Activated CD4-positive, alpha-beta T cell treated with anti-CD3 and anti-CD28 coated beads, Interleukin-2, amount 10 ng/mL, durations not matched to agents 7 days and 5 days (primary cell): ENCODE data around the gene SH3PXD2A. TPM values are rescaled to one million over a fixed set of nuclear protein-coding genes. Genes with fewer than 3 reads are reported as not detected.
A peak's percentile ranks its signal among the peaks of the same experiment; 100 is the strongest.
"Not testable (repeated sequence)": the region's sequence is repeated elsewhere in the genome, so short reads cannot be mapped to it uniquely, and the experiment has no call there.

Source experiments
- CTCF ChIA-PET: fragments of 350-600 bp; sonication (Branson Sonifier 250); formaldehyde crosslinking; loops from one replicate; lab custom pipeline; 2021; ENCODE audit warnings: antibody characterized with exemption; lab: Charles Lee
- POLR2A ChIA-PET: fragments of 350-600 bp; sonication (Branson Sonifier 250); formaldehyde crosslinking; loops from one replicate; lab custom pipeline; 2021; ENCODE audit warnings: antibody characterized with exemption; lab: Charles Lee
- DNase-seq: peaks from one replicate; pipeline ENCODE4 v3.0.0-alpha.2; 2020
- H3K27ac Mint-ChIP-seq: one replicate; pipeline ENCODE4 v1.8.0; 2021; ENCODE audit warnings: mild to moderate bottlenecking, moderate library complexity, mixed read lengths
- H3K27me3 Mint-ChIP-seq: one replicate; pipeline ENCODE4 v1.8.0; 2021; ENCODE audit warnings: mixed read lengths
- H3K36me3 Mint-ChIP-seq: one replicate; pipeline ENCODE4 v1.8.0; 2021; ENCODE audit warnings: low read depth, mixed read lengths
- H3K4me1 Mint-ChIP-seq: one replicate; pipeline ENCODE4 v1.8.0; 2021; ENCODE audit warnings: mixed read lengths
- H3K4me3 Mint-ChIP-seq: one replicate; pipeline ENCODE4 v1.8.0; 2021; ENCODE audit warnings: mild to moderate bottlenecking, moderate library complexity, mixed read lengths
- H3K9me3 Mint-ChIP-seq: one replicate; pipeline ENCODE4 v1.8.0; 2021; ENCODE audit warnings: mixed read lengths
- total RNA-seq, 2 experiments: library from RNA; stranded (reverse); gene quantifications; one replicate each; pipeline ENCODE4 v1.2.3, GENCODE V29; 2021

Gene SH3PXD2A
- total RNA-seq, 2 experiments from 2014 or later, result 11.9 to 12.7 TPM

DNA sequence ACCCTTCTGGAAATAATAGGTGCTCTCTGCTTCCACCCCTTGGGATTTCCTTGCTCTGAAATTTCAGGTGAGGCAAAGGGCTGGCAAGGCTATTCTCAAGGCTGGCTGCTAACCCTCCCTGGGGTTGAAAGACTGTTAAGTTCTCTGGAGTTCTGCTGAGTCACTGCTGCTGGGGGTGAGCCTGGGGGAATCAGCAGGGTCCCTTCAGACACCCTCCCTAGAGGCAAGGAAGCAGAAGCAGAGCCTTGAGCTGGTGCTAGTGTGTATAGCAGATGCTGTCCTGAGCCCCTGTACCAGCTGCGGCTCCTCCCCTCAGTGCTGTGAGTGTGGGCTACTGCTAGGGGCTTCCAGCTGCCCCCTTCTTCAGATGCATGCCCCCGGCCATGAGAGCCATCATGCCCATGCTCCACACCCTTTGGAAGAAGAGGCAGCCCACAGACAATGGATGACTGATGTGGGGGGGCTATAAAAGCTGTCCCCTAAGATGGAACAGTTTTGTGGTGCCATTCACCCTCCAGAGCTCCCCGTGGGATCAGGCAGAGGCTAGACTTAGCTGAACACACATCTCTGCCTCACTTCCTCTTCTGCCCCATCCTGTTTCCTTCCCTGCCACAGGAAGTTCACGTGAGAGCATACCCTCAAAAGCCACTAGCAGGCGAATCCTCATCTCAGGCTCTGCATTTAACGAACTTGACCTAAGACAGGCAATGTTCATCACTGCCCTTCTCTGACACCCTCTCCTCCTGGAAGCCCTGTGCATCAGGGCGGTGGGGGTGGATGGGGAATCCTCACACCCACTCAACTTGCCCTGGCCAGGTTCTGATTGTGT is 91.8 kb downstream of the SH3PXD2A start:
- Mint-ChIP-seq H3K27ac (peak overlapping the region; percentile 77), H3K9me3 (no peaks in the 10 kb centered on the region), H3K4me3 (peak overlapping the region; percentile 4), H3K4me1 (peaks cover 74% of the 10 kb centered on the region), H3K36me3 (peaks cover 2% of the 10 kb centered on the region), H3K27me3 (peaks cover 2% of the 10 kb centered on the region)
- peak; percentile 37 for DNase-seq
- CTCF ChIA-PET, result interaction anchor here (0.8 to 7.5 kb wide), 3 partner anchors 10 to 49 kb away, joined by 3 to 71 read pairs (median 5); no protein-coding TSS in a partner anchor
- POLR2A ChIA-PET, result no interaction called here

DNA sequence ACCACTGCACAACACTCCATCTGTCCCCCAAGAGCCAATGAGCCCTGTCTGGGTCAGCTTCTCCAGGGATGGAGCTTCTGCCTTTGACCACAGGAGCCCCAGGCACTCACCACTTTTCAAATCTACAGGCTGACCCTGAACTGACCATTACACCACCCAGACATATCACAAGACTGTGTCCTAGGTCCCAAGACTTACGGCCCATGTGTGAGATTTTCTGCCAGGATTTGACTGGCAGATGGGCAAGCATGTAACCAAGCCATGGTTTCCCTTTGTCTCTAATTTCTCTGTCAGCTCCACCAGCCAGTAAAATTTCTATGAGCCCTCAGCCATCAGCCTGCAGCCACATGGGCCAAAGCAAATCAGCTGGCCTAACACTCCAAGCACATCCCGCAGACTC is 92.5 kb downstream of the SH3PXD2A start:
- peaks cover 2% of the 10 kb centered on the region for H3K27me3 Mint-ChIP-seq
- peak overlapping the region; percentile 77 for H3K27ac Mint-ChIP-seq
- H3K36me3 Mint-ChIP-seq, result peaks cover 2% of the 10 kb centered on the region
- ChIA-PET CTCF (interaction anchor here (7.5 kb wide), 1 partner anchor 10 kb away, joined by 71 read pairs; no protein-coding TSS in a partner anchor), POLR2A (no interaction called here)
- no peak overlapping the region for H3K4me3 Mint-ChIP-seq
- DNase-seq, result no peak
- peaks cover 74% of the 10 kb centered on the region for H3K4me1 Mint-ChIP-seq
- no peaks in the 10 kb centered on the region for H3K9me3 Mint-ChIP-seq

DNA sequence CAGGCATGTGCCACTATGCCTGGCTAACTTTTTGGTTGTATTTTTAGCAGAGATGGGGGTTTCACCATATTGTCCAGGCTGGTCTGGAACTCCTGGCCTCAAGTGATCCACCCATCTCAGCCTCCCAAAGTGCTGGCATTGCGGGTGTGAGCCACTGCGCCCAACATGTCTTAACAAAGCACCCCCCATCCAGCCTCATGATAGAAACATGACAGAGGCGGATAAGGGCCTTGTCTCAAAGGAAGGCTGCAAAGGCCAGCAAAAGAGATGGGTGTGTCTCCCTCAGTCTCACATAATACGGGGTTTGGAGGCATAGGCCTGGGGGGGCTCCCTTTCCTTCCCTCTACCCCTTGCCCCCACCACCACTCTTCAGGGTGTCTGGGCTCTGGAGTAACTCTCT is 93.2 kb downstream of the SH3PXD2A start:
- CTCF ChIA-PET, result interaction anchor here (0.6 to 7.5 kb wide), 2 partner anchors 9 to 50 kb away, joined by 3 to 71 read pairs; no protein-coding TSS in a partner anchor
- DNase-seq, result no peak
- Mint-ChIP-seq H3K27me3 (peaks cover 4% of the 10 kb centered on the region), H3K9me3 (no peaks in the 10 kb centered on the region), H3K4me3 (no peak overlapping the region), H3K4me1 (peaks cover 75% of the 10 kb centered on the region), H3K27ac (no peak overlapping the region), H3K36me3 (peaks cover 2% of the 10 kb centered on the region)
- POLR2A ChIA-PET, result no interaction called here

DNA sequence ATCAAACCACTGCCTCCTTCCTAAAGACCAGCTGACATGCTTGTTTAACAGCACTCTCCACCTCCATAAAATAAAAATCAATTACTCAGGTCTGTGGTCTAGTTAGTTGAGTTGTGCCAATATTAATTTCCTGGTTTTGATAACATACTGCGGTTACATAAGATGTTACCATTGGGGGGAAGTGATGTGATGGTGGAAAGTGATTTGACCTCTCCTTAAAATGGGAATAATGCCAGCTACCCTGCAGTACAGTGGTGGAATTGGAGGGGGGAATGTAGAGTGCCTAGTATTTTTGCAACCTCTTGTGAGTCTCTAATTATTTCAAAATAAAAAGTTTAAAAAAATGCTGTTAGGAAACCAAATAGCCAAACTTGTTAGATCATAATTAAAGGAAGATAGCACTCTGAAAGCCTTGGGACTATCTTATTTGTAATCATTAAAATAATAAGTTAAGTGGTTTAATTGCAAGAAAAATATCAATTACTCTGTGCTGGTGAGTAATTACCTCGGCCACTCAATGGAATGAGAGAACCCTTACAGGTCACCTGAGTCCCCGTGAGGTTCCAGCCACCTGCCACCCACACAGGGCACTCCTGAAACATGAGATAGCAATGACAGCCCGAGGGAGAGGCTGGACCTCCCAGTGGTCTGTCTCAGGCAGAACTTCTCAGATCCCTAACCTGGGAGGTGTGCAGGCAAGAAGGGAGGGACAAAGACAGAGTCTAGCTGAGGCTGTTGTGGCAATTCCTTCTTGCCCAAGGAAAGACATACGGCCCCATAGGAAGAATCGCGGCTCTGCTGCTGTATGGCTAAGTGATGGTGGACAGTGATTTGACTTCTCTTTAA is 94.1 kb downstream of the SH3PXD2A start:
- Mint-ChIP-seq H3K4me1 (peaks cover 78% of the 10 kb centered on the region), H3K27me3 (peaks cover 11% of the 10 kb centered on the region), H3K36me3 (peaks cover 2% of the 10 kb centered on the region), H3K4me3 (no peak overlapping the region), H3K27ac (no peak overlapping the region), H3K9me3 (no peaks in the 10 kb centered on the region)
- DNase-seq, result no peak
- CTCF ChIA-PET, result no interaction called here
- POLR2A ChIA-PET, result no interaction called here

DNA sequence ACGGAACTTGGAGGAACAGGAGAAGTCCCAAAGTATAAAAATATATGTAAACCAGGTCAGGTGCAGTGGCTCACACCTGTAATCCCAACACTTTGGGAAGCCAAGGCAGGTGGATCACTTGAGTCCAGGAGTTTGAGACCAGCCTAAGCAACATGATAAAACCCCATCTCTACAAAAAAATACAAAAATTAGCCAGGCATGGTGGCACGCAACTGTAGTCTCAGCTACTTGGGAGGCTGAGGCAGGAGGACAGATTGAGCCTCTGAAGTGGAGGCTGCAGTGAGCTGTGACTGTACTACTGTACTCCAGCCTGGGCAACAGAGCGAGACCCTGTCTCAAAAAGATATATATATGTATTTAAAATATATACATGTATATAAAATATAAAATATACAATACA is 95.1 kb downstream of the SH3PXD2A start:
- H3K36me3 Mint-ChIP-seq, DNase-seq, H3K27ac Mint-ChIP-seq, H3K4me3 Mint-ChIP-seq, CTCF ChIA-PET, H3K9me3 Mint-ChIP-seq: not testable (repeated sequence)
- peaks cover 16% of the 10 kb centered on the region for H3K27me3 Mint-ChIP-seq
- H3K4me1 Mint-ChIP-seq, result peaks cover 70% of the 10 kb centered on the region
- POLR2A ChIA-PET, result interaction anchor here (1.0 kb wide), 1 partner anchor 10 kb away, joined by 3 read pairs; no protein-coding TSS in a partner anchor

DNA sequence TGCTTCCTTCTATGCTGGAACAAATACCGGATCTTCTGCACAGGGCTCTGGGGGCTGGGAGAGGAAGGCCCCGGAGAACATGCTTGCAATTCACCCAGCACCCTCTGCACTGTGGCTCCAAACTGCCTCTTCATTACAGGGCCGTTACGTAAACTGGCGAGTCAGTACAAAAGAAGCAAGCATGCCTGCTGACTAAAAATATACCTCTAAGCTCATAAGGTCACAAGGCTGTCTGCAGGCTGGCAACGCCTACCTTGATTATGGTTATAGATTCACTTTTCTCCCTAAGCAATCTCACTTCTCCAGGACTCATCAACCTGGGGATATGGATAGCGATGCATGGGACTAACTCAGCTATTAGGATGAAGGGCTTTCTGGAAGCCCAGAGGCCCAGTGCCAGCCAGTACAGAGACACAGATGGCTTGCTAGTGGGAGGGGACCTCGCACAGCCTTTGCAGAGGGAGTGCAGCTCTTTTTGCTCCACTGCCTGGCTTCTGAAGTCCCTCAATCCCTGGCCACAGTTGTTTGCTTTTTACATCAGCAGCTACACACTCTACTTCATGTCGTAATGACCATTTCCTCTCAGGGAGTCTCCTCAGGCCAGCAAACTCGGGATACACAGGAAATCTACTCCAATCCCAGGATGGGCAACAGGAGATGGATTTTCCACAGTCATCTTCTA is 96.1 kb downstream of the SH3PXD2A start:
- Mint-ChIP-seq H3K36me3 (peaks cover 2% of the 10 kb centered on the region), H3K9me3 (no peaks in the 10 kb centered on the region), H3K27ac (peak overlapping the region; percentile 78), H3K4me1 (peaks cover 70% of the 10 kb centered on the region), H3K27me3 (peaks cover 24% of the 10 kb centered on the region), H3K4me3 (no peak overlapping the region)
- DNase-seq, result peak; percentile 35
- CTCF ChIA-PET, result interaction anchor here (0.9 to 3.1 kb wide), 6 partner anchors 11 to 55 kb away, joined by 3 to 30 read pairs (median 3); no protein-coding TSS in a partner anchor
- POLR2A ChIA-PET, result interaction anchor here (1.0 to 2.0 kb wide), 2 partner anchors 9 to 11 kb away, joined by 3 to 6 read pairs; no protein-coding TSS in a partner anchor

DNA sequence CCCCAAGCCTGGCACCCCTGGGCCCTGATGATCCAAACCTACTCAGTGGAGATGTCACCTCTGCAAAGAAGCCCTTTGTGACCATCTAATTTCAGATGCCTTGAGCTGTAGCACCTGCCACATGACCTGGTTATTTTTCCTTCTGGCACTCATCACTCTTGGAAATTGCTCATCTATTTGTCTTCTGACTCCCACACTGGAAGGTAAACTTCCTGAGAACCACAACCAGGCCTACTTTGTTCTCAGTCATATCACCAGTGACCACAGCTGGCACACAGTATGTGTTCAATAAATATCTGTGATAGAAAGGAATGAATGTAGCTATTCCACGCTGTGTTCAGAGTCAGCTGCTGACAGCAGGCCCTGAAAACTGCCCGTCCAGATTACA is 97.1 kb downstream of the SH3PXD2A start:
- peak overlapping the region; percentile 78 for H3K27ac Mint-ChIP-seq
- peaks cover 32% of the 10 kb centered on the region for H3K27me3 Mint-ChIP-seq
- H3K4me1 Mint-ChIP-seq, result peaks cover 68% of the 10 kb centered on the region
- CTCF ChIA-PET, result interaction anchor here (0.6 to 10.8 kb wide), 9 partner anchors 7 to 62 kb away, joined by 3 to 71 read pairs (median 3); no protein-coding TSS in a partner anchor
- POLR2A ChIA-PET, result interaction anchor here (2.0 kb wide), 1 partner anchor 11 kb away, joined by 6 read pairs; no protein-coding TSS in a partner anchor
- peaks cover 1% of the 10 kb centered on the region for H3K36me3 Mint-ChIP-seq
- H3K9me3 Mint-ChIP-seq, result peaks cover 4% of the 10 kb centered on the region
- peak overlapping the region; percentile 50 for H3K4me3 Mint-ChIP-seq
- no peak for DNase-seq

DNA sequence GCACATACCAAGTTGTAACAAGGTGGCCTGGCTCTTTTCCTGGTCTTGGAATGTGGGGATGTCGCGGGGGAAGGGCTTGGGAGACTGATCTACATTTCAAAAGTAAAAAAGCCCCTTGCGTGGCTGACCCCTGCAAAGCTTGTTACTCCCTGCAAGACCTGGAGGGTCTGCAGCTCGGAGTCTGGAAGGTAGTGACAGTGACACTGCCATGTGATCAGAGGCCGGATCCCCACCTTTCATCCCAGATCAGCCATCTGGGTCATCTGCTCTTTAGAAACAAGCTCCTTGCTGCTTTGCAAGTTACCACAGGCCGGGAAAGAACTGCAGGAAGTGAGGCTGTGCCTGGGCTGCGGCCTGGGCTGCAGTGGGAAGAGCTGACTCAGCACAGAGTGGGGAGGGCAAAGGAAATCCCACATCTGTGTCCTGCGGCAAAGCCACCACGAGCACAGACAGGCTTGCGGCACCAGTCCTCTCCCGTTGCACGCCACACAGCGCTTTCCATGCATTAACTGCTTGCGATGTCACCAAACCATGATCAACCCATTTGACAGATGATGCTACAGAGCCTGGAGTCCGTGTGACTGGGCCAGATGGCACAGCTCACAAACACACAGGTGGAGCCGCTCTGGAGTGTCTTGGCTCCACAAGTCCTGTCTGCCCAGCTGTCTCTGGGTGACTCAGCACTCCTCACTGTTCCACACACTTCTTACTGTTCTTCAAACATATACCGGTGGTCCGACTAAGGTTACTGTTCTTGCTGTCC is 97.7 kb downstream of the SH3PXD2A start:
- Mint-ChIP-seq H3K9me3 (peaks cover 5% of the 10 kb centered on the region), H3K27me3 (peaks cover 32% of the 10 kb centered on the region), H3K4me1 (peaks cover 62% of the 10 kb centered on the region), H3K36me3 (peaks cover 1% of the 10 kb centered on the region), H3K27ac (peak overlapping the region; percentile 78), H3K4me3 (peak overlapping the region; percentile 50)
- ChIA-PET CTCF (interaction anchor here (0.6 to 10.8 kb wide), 7 partner anchors 8 to 61 kb away, joined by 3 to 71 read pairs (median 3); no protein-coding TSS in a partner anchor), POLR2A (interaction anchor here (0.6 to 2.0 kb wide), 2 partner anchors 10 to 28 kb away, joined by 3 to 6 read pairs; no protein-coding TSS in a partner anchor)
- peak; percentile 84 for DNase-seq

DNA sequence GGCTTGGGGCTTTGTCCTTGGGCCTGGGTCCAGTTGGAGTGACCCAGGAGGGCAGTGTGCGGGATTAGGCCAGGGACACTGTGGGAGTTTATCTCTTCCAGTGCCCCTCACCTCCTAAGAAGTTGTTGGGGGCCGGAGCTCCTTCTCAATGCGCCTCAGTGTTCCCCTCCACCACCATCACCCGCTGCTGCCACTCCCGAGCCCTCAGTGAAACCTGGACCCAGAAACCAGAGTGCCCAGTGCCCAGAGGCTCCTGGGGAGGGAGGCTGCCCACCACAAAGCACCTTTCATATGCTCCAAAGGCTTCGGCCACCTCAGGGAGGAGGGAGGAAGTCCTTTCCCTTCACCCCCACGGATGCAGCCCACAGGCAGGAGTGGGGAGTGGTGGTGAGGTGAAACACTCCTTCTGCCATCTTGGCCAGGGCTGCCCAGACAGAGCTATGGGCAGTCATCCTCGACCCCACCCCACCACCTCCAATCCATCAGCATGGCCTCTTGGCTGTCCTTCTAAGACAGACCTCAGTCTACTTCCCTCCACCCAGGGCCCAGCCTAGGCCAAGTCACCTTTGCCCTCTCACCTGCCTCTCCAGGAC is 99.0 kb downstream of the SH3PXD2A start:
- ChIA-PET CTCF (interaction anchor here (0.9 to 10.8 kb wide), 4 partner anchors 9 to 47 kb away, joined by 3 to 71 read pairs (median 10); no protein-coding TSS in a partner anchor), POLR2A (no interaction called here)
- Mint-ChIP-seq H3K4me3 (no peak overlapping the region), H3K27ac (peak overlapping the region; percentile 47), H3K9me3 (peaks cover 17% of the 10 kb centered on the region), H3K36me3 (peaks cover 9% of the 10 kb centered on the region), H3K27me3 (peaks cover 41% of the 10 kb centered on the region), H3K4me1 (peaks cover 57% of the 10 kb centered on the region)
- no peak for DNase-seq

DNA sequence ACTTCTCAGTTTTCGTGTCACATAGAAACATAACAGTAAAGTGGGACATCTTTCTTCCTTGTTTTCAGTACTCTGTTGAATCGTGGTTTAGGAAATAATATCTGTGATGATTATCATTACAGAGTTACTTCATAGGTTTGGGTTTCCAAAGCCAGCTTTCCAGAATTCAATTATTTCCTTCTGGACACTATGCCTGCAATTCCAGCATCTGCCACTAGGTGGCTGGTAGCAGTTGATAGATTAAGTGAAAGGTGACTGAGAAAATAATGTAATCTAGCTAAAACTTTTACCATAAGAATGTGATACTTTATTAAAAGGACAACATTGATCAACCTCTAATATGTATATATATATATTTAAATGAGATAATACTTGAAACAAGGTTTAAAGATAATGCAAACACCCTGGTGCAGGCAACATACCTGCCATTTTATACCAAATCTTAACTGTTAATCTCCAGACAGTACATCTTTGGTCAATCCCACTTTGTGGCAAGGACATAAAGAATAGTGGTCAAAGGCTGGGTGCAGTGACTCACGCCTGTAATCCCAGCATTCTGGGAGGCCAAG is 102.6 kb downstream of the SH3PXD2A start:
- no peak overlapping the region for H3K4me3 Mint-ChIP-seq
- DNase-seq, result peak; percentile 30
- H3K36me3 Mint-ChIP-seq, result peaks cover 12% of the 10 kb centered on the region
- no peak overlapping the region for H3K27ac Mint-ChIP-seq
- peaks cover 51% of the 10 kb centered on the region for H3K4me1 Mint-ChIP-seq
- CTCF ChIA-PET, result interaction anchor here (0.6 to 10.8 kb wide), 10 partner anchors 7 to 155 kb away, joined by 3 to 71 read pairs (median 4); no protein-coding TSS in a partner anchor
- POLR2A ChIA-PET, result no interaction called here
- peaks cover 19% of the 10 kb centered on the region for H3K9me3 Mint-ChIP-seq
- peaks cover 41% of the 10 kb centered on the region for H3K27me3 Mint-ChIP-seq
